ELR (cell line): Measurements from ENCODE around the gene FAM200C.
"Not testable (repeated sequence)": the region's sequence is repeated elsewhere in the genome, so short reads cannot be mapped to it uniquely, and the experiment has no call there.

Experiments
- DNase-seq: peaks from one replicate; pipeline ENCODE4 v3.0.0-alpha.2; 2015; ENCODE audit warnings: low read depth

FAM200C gene

GRCh38 chr5:160399402-160400353, at the start of gene FAM200C:
Gene FAM200C, minus strand, starts transcription at chr5:160400054. Its CDS starts 4,564 bp downstream, at chr5:160395490.
- peak; percentile 96 for DNase-seq

- no peak for DNase-seq
Observed at GRCh38 chr5:160449458-160449857, 49.6 kb upstream of the FAM200C start.

GRCh38 chr5:160448886-160449285, 49.0 kb upstream of the FAM200C start:
- no peak for DNase-seq

GRCh38 chr5:160445751-160446150, 45.9 kb upstream of the FAM200C start:
- no peak for DNase-seq

- DNase-seq, result no peak
Observed at GRCh38 chr5:160445132-160445531, 45.3 kb upstream of the FAM200C start.

GRCh38 chr5:160444407-160444806, 44.6 kb upstream of the FAM200C start:
- DNase-seq, result no peak

- no peak for DNase-seq
Observed at GRCh38 chr5:160442824-160443431, 43.1 kb upstream of the FAM200C start.

GRCh38 chr5:160441311-160441781, 41.5 kb upstream of the FAM200C start:
- peak; percentile 63 for DNase-seq

- peak; percentile 83 for DNase-seq
Observed at GRCh38 chr5:160439205-160439600, 39.3 kb upstream of the FAM200C start.

GRCh38 chr5:160438316-160439204, 38.7 kb upstream of the FAM200C start:
- DNase-seq, result peak; percentile 85

GRCh38 chr5:160437271-160437670, 37.4 kb upstream of the FAM200C start:
- no peak for DNase-seq

- DNase-seq, result not testable (repeated sequence)
Observed at GRCh38 chr5:160436661-160437060, 36.8 kb upstream of the FAM200C start.

- no peak for DNase-seq
Observed at GRCh38 chr5:160436017-160436416, 36.2 kb upstream of the FAM200C start.

- DNase-seq, result no peak
Observed at GRCh38 chr5:160435532-160435931, 35.7 kb upstream of the FAM200C start.

GRCh38 chr5:160434022-160434531, 34.2 kb upstream of the FAM200C start:
- DNase-seq, result no peak

- no peak for DNase-seq
Observed at GRCh38 chr5:160432787-160433186, 32.9 kb upstream of the FAM200C start.

GRCh38 chr5:160432196-160432595, 32.3 kb upstream of the FAM200C start:
- no peak for DNase-seq

- no peak for DNase-seq
Observed at GRCh38 chr5:160427607-160428006, 27.8 kb upstream of the FAM200C start.

GRCh38 chr5:160423099-160423498, 23.2 kb upstream of the FAM200C start:
- DNase-seq, result peak; percentile 28

GRCh38 chr5:160421625-160422258, 21.9 kb upstream of the FAM200C start, which contains the start of gene PTTG1:
Gene PTTG1, plus strand, starts transcription at chr5:160421855. Its CDS starts 458 bp downstream, at chr5:160422313.
- DNase-seq, result peak; percentile 99

GRCh38 chr5:160420331-160420610, 20.4 kb upstream of the FAM200C start:
- no peak for DNase-seq
